ENCODE measurements around the gene OTULINL.

OTULINL gene

DNA sequence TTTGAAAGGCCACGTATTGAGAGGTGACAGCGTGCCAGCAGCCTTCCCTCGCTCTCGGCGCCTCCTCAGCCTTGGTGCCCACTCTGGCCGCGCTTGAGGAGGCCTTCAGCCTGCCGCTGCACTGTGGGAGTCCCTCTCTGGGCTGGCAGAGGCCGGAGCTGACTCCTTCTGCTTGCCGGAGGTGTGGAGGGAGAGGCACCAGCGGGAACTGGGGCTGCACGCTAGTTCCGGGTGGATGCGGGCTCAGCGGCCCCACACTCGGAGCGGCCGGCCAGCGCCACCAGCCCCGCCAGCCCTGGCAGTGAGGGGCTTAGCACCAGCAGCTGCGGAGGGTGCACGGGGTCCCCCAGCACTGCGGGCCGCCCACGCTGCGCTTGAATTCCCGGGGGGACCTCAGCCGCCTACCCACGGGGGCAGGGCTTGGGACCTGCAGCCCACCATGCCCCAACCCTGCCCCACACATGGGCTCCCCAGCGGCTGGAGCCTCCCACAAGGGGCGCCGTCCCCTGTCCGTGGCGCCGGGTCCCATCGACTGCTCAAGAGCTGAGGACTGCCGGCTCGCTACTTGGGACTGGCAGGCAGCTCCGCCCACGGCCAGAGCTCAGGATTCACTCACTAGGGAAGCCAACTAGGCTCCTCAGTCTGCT is 4.4 kb upstream of the OTULINL start:
- FAIRE-seq, result no peak

DNA sequence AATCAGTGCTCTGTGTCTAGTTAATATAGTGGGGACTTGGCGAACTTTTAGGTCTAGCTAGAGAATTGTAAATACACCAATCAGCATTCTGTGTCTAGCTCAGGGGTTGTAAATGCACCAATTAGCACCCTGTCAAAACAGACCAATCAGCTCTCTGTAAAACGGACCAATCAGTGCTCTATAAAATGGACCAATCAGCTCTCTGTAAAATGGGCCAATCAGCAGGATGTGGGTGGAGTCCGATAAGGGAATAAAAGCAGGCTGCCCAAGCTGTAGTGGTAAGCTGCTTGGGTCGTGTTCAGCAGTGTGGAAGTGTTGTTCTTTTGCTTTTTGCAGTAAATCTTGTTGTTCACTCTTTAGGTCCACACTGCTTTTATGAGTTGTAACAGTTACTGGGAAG is 3.6 kb upstream of the OTULINL start:
- FAIRE-seq, result no peak

DNA sequence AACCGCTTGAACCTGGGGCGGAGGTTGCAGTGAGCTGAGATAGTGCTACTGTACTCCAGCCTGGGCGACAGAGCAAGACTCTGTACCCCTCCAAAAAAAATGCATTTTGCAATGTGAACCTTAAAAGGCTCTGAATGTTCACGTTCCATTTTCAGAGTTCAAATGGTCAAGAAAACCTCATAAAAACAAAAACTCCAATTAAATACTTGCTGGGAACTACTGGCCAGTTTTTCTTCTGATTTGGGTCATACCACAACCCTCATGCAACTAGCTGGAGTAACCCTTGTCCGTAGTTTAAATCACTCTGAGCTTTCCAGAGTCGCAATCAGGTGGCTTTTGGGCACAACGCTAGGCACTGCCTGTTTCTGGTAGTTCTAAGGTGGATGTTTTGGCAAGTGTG is 2.3 kb upstream of the OTULINL start:
- no peak for FAIRE-seq

DNA sequence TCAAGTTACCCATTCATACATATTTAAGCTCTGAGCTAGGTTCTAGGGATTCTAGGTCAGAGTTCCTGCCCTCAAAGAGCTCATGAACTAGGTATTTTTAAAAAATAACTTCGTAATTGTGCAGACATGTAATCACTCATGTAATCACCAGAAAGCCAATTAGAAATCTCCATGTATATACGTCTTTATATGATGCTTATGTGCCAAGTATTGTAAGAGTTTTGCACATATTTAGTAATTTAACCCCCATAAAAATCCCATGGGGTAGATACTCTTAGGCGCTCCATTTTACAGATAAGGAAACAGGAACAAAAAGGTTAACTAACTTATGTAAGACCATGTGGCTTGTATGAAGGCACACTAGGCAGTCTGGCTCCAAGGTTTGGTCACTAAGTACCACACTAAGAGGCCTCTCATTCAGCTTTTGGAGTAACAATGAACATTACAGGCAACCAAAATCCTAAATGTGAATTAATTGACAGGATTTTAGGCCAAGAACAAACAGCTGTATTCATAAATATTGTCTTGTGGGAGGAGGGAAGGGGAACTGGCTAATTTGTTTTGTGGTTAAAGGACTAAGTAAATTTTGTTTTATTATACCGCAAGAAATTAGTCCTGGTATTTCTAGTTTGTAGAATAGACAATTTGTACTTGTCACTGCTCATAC is 1.7 kb upstream of the OTULINL start:
- FAIRE-seq, result no peak

DNA sequence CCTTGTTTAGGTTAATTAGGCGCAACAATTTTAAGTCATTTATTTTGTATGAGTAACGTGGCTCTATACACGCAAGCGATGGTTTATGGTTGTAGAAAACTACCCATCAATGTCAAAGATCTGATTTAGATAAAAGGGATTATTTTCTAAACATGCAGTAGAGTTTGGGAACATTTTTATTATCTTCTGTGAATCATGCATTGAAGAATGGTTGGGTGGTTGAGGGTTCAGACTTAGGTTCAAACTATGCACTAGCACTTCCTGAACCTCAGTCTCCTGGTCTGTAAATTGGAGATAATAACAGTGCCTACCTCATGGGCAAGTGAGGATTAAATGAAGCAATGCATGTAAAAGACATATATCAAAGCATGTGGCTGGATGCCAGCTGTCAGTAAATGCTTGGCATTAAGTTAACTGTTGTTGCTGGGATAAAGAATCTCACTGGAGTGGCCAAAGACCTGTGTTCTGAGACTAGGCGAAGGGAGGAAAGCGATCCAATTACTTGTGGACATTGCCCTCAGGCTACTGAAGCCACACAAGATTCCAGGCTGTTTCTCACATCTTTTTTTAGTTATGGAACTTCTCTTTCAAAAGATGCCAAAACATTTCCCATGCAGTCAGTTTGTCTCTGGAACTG is 1.1 kb upstream of the OTULINL start:
- no peak for FAIRE-seq

DNA sequence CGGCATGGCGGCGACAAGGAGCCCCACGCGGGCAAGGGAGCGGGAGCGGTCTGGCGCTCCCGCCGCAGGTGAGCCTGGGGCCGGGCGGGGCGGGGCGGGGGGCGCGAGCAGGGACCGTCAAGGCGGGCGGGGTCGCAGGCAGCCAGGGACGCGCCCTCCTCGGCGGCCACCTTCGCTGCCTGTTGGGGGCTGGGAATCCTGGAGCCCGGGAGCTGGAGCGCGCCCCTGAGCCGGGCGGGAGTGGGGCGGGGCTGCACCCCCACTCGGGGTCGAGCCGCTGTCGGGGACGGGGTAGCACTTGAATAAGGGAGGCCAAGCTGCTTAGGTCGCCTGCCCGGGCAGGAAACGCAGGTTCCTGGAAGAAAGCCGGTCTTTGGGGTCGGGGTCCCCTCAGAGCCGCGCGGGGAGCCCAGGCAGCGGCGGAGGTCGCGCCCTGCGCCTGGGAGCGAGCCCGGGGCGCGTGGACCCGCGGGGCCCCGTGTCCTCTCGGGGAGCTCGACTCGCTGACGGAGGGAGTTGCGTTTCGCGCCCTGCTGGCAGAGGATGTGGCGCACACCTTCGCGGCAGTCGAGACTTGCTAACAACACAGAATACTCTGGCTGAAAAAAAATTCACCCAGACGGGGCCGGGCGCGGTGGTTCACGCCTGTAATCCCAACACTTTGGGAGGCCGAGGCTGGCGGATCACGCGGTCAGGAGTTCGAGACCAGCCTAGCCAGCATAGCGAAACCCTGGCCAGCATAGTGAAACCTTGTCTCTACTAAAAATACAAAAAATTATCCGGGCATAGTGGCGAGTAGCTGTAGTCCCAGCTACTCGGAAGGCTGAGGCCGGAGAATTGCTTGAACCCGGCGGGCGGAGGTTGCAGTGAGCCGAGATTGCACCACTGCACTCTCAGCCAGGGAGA is 552 bp downstream of the OTULINL start:
- FAIRE-seq, result no peak

DNA sequence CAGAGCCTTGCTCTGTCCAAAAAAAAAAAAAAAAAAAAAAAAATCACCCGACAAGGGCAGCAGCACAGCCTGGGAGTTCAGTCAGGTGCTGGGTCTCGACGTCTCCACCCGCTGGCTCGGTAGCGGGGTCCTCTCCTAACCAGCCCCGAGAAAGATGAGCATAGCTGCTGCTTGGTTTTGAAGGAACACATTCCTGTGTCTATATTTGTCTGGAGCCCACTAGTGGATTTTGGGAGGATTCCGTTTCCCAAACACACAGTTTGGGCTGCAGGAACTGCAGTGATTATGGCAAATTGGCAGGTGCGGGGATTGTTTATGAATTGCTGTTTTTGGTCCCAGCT is 1.2 kb downstream of the OTULINL start:
- no peak for FAIRE-seq

DNA sequence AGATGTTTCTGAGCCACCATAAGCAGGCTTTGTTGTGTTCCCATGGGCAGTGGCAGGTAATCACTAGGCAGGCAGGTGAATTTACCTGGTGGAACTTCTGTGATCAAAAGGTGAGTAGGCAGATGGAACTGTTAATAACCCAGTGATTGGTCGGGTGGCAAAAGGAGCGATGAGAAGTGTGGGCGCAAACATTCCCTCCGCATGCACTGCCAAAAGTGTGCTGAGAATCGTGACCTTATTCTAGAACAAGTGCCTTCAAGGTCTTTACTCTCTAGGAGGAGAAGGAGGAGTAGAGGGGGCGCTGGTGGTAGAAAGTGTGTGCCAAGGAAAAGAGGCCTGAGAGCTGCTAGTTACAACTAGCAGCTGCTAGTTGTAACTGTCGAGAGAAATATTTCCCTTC is 3.3 kb downstream of the OTULINL start:
- FAIRE-seq, result no peak

DNA sequence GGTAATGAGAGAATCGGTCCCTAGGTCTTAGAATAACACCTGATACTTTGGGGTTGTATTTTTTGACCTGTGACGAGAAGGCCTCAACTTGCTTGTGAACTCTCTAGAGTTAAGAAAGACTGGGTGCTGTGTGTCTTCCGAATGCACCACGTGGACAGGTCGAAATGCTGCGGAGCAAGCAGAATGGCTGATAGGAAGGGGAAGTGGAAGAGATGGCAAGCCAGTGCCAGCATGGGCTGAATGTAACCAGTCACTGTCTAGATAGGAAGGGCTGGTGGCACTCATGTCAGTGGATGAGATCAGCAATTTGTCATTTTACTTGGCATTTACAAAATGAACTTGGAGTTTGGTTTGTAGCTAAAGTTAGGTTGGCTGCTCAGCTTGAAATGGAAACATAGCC is 5.6 kb downstream of the OTULINL start:
- FAIRE-seq, result no peak

DNA sequence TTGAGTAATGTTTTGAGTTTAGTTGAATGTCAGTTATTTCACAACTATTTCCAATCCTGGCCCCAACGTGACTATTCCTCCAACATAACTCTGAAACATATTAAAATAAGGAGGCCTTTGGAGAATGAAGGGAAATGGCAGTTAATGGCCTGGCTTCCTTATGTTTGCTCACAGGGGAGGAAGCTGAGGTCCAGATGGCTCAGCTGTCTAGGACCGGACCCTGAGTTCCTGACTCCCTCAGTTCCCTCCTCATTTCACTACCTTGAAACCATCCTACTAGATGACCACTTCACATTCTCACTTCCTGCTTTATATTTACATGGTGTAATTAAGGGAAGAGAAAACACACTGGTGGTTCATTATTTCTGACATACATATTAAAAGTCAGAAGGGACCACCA is 6.6 kb downstream of the OTULINL start:
- no peak for FAIRE-seq

DNA sequence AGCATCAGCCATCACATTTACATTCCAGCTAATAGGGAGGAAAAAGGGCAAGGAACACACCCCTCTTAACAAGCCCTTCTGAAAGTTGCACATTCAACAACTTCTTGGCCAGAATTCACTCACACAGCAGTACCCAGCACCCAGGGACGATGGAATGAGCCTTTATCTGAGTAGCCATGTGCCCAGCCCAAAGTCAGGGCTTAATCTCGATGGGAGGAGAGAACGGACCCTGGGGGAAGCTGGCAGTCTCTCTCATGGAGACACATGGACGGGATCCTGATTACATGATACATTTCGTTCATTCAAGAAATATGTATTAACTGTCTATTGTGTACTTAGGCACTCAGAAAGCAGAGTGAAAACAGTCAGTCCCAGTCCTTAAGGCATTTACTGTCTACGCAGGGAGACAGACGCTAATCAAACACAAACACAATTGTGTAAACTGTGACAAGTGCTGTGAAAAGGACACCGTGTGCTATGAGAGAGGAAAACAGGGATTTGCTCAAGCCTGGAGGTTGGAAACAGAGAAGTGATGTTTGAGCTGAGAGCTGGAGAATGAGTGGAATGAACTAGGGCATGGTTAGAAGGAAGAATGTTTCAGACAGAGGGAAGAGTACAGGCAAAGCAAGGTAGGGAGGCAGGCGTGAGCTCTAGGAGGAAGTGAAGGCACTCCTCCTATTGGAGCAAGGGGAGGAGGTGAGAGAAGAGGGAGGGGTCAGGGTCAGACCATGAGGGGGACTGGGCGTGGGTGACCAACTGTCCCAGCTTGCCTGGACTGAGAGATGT is 7.4 kb downstream of the OTULINL start:
- no peak for FAIRE-seq

DNA sequence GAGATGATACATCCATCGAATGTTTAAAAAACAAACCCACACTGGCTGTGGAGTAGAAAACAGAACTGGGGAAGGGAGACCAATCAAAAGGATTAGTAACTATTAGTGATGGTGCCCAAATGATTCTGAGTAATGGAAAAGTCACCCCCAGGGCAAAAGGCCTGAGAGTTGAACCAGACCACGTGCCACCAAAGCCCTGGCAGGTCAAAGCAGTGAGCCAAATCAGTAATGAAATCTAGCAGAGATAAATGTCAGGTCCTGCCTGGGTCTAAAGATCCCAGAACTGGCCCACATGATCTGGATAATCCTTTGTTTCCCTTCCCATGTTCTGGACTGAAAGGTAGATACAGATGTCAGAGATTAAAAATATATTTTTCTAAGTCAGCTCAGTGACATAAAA is 9.4 kb downstream of the OTULINL start:
- FAIRE-seq, result no peak

DNA sequence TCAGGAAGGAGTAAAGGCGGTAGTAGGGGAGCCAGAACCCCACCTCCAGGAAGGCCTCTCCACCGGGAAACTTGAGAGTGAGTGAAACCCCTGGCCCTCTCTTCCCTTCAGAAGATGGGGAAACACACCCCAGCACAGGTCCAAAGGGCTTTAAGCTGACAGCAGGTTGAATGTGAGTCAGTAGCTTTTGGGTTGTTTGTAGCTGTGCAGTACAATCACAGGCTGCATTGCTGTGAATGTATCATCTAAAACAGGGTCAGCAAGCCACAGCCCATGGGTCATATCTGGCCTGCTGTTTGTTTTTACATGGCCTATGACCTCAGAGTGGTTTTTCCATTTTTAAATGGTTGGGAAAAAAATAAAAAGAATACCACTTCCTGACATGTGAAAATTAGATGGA is 10.0 kb downstream of the OTULINL start:
- no peak for FAIRE-seq

DNA sequence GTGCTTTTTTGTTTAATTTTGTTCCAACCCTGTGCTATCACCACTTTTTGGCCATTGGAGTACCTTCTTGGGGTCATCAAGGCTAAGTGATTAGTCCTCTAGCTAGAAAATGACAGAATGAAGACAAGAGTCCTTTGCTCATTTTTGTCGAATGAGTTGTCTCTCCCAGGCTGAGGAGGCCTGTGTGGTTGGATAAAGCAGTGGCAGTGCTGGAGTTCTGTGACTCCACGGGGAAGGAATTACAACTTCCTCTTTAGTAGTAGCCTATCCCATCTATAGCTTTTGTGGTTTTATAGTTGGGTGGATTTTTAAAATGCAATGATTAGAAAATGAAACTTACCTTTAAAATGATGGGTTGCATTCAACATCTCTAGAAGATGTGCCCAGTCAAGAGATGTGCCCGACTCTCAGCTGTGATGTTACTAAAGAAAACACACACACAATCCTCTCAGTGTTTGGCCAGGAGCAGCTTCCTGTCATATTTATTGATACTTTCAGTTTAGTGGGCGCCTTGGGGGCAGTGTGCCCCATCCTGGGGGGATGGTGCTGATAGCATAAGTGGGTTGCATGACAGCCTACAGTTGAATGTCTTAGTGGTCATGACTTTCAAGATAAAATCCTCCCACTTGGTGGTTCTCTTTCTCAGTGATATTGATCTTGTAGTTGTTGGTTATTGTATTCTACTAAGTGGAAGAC is 11.9 kb downstream of the OTULINL start:
- FAIRE-seq, result no peak

DNA sequence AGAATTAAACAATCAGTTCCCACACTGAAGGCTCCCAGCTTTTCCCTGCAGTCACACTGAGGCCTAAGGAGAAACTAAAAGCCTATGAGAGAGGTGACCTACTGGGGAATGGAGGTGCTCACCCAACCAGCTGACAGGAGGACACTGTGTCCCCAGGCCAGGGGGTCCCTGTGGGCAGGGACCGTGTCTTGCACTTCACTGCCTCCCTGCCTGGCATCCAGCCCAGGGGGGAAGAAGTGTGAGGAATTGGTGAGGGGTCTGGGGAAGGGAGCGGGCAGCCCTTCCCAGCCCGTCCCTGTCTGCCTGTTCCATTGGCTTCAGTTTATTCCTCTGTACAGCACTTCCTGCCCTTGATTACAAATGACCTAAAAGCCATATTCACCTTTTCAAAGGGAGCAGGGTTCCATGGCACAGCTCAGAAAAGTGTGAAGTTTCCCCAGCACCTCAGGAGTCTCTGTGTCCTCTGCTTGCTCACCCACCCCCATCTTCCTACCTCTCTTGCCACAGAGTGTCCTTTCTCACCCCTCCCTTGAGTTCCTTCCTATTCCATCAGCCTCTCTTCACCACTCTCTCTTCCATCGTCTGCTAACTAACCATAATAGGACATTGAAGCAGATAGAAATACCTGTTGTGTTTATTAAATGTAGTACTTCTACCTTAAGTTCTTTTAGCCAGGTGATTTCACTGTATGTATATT is 12.9 kb downstream of the OTULINL start:
- no peak for FAIRE-seq

DNA sequence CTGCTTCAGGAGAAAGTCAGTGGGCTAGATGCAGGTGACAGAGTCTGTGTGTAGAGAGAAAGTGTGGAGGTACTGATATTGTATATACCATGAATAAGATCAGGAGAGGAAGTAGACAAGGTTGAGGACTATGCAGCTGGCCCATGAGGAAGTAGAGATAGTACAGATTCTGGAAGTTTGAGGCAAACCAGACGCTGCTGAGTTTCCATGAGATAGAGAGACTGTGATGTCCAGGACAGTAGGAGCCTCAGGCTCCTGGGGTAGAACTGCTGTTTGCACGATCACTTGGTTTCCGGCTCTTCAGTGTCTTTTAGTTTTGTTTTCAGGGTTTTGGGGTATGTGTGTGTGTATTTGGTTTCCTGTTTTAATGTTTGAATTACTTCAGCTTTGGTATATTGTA is 13.6 kb downstream of the OTULINL start:
- no peak for FAIRE-seq

DNA sequence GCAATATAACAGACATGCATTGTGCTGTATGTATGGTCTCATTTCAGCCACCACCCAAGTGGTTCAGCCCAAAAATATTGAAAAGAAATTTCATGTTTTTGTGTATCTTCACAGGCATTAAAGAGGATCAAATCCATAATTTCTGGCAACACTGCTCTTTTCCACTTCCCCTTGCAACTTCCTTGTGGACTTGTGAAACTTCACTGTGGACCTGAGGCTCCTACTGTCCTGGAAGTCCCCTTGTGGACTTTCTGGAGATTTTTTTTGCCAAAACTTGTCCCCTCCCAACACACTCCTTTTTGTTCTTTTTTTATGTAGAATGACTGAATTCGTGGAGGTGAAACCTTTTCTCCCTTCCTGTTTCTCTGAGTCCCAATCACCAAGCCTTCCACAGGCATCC is 14.3 kb downstream of the OTULINL start:
- FAIRE-seq, result no peak

DNA sequence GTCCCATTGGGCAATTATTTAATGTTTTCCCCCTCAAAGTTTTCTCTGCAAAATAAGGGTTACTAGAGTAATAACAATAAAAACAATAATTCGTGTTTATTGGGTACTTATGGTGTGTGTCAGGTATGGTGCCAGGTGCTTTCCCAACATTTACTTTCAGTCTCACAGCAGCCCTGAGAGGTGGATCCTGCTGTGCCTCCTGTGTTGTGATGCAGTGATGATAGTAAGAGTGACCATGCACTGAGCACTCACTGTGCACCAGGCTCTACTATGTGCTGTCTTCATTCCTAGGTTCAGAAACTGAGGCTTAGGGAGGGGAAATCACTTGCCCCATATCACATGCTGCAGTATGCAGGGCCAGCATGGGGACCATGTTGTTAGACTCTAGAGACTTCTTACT is 15.5 kb downstream of the OTULINL start:
- no peak for FAIRE-seq

DNA sequence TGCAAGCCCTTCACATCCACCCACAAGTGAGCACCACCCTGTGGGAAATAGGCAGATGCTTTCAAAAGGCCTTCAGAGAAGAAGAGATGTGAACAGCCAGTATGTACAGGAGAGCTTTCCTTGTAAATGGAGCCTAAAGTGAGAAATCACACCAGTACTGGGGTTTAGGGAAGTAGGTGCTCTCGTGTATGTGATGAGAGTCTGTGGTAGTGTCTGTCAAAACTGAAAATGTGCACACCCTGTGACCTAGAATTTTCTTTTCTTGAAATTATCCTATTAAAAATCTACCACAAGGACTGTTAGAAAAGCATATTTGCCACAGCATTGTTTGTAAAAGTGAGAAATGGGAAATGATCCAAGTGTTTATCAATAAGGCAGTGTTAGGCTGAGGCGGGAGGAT is 16.6 kb downstream of the OTULINL start:
- no peak for FAIRE-seq

DNA sequence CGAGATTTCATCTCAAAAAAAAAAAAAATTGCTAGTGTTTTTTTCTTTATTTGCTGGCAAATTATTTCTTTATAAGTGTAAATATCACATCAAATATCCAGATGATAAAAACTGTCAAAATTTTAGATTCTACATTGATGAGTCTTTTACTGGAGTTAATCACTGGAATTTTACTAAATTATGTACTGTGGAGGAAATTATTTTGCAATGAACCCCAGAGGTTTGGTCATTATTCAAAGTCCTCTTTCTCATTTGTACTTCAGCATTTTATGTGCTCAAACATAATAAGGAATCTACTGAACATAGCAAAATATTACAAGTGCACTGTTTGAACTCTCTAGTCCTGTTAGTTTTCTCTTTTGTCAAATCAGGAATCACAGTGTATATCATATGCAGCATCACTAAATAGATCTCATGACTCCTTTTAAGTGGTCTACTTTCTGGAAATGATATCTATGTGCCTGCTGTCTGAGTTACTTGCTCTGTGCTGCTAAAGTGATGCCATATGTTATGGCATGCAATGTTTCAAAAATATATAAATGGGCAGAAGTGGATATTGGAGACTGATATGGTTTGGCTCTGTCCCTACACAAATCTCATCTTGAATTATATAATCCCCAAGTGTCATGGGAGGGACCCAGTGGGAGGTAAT is 18.0 kb downstream of the OTULINL start:
- no peak for FAIRE-seq

DNA sequence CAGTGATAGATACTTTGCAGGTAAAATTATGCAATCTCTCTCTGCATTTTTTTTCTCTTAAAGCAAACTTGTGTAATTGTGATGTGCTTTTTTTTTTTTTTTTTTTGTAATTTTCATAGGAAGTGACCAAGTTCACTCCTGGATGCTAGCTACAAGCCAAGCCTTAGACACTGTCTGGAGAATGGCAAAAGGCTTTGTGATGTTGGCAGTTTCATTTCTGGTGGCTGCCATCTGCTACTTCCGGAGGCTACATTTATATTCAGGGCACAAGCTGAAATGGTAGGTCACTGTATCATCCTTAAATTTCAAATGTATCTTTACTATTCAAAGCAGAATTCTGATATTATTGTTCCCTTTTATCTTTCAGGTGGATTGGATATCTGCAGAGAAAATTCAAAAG is 19.3 kb downstream of the OTULINL start:
- FAIRE-seq, result no peak

Data from A204.1 (cell line).